Inflammatory macrophage treated with lipopolysaccharide for 1 hour (primary cell): ENCODE results near the gene ZYG11A.

Experiments used
- DNase-seq, 2 donors: peaks; one replicate each; pipeline ENCODE4 v3.0.0-alpha.2; 2020 to 2022

ZYG11A gene

GRCh38 chr1:52880206-52880605 is 37.6 kb downstream of the ZYG11A start:
- DNase-seq = no peak

GRCh38 chr1:52887483-52887882 is 44.9 kb downstream of the ZYG11A start:
- no peak for DNase-seq

- no peak for DNase-seq
Measured at GRCh38 chr1:52892424-52893215, 50.1 kb downstream of the ZYG11A start.

DNA sequence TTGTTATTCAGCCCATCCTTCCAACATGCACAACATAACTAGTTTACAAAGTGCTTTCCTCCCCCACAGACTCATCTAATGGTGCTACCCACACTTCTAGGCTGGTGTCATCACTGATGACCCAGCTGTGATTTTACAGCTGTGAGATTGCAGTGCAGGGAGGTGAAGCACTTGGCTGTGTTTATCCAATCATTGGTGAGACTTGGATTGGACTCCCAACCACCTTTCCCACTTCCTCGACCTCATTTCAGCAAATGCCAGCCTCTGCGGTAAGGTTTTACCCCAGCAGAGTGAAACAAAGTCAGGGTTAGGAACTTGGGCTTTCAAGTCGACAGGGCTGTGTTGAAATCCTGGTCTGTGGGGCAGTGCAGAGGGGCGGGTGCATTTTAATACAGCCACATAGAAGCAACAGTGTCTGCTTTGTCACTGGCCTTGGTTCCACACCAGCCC is 56.9 kb downstream of the ZYG11A start:
- peak in 1 of 2 donors; percentile 3 for DNase-seq

GRCh38 chr1:52900402-52900801 is 57.8 kb downstream of the ZYG11A start:
- no peak for DNase-seq

GRCh38 chr1:52901384-52901783 is 58.8 kb downstream of the ZYG11A start:
- no peak for DNase-seq

DNA sequence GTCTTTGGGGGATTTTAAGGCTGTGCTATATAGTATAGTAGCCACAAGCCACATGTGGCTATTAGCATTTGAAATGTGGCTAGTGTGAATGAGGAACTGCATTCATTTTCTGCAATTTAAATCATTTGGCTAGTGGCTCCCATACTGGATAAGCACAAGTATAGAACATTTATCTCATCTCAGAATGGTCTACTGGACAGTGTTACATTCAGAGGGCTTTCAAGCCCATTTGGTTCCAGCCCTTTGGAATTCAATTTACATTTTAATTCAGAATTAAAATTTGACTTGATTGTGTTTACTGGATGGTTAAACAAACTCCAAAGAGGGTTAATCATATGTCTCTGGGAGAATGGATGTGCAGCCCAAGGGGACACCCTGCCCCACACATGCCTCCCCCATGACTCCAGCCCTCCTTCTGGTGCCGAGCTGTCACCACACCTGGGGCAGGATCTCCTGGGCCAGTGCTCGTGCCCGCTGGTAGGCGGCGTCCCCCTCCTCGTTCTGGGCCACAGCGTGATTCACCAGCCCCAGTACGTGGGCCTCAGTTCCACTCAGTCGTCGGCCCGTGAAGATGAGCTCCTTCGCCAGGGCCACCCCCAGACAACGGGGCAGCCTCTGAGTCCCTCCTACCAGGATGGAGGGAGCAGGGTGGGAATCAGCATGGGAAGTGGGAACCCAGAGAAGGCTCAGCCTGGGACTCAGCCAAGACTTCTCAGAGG is 61.8 kb downstream of the ZYG11A start:
- no peak for DNase-seq

DNA sequence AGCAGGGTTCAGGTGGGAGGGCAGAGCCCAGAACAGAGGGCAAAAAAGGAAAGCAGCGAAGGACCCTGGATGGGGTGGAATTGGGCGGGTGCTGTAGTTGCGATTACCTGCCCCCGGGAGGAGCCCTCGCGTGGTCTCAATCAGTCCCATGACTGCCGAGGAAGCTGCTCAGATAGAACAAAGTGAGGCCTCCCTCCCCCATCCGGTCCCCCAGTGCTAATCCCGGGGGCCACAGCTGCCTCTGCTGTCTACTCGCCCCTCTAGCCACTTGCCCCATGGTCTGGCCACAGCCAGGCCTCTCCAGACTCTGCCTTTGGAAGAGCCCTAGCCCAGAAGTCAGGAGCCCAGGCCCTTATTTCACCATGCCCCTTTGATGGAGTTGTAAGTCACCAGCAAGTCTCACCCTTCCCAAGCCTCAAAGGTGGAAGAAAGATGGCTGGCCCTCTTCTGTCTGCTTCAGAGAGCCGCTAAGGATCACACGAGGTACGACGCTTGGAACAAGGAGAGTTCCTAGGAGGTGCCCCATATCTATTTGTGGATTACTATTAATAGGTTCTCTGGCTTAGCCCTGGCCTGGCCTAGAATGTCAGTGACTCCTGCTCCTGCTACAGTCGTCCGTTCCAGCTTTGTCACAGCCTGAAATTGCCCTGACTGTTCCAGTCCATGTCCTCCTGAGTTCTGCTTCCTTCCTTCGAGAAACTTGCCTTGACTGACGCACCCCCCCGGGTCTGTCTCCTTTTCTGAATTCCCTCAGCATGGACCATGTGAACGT is 62.6 kb downstream of the ZYG11A start:
- DNase-seq = no peak

GRCh38 chr1:52906135-52906603 is 63.6 kb downstream of the ZYG11A start:
- no peak for DNase-seq

GRCh38 chr1:52907068-52907811 is 64.7 kb downstream of the ZYG11A start:
- no peak for DNase-seq

GRCh38 chr1:52907812-52908153 is 65.2 kb downstream of the ZYG11A start:
- no peak for DNase-seq

DNA sequence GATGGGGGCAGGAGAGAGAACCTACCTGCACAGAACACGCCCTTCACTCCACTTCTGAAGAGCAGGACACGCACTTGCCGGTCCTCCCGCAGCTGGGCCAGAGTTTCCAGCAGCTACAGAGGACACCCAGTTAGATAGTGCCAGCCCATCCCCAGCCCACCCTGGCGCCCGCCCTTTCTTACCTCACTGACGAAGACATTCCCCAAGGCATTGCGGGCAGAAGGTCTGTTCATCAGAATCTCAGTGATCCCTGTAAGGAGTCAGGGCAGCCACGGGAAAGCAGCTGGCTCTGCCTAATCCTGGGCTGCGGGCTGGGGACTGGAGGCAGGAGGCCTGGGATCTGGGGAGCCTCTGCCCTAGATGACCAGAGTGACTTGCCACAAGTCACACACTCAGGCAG is 69.0 kb downstream of the ZYG11A start:
- no peak for DNase-seq

DNA sequence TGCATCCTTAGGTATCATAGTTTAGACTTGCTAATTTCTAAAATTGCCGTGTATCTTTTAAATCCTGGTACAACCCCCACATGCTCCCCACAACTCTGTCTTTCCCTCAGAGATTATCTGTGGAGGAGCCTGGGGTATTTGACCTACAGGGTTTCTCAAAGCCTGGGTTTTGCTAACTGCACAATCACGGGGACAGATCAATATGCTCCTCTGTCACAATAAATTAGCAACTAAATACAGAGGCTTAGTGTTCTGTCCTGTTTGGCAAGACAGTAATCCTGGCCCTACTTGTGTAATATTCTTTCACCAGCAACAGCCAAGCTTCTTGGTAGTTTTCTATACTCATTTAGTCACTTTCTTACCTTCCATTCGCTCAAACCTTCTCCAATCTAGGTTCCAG is 70.5 kb downstream of the ZYG11A start:
- DNase-seq = no peak

DNA sequence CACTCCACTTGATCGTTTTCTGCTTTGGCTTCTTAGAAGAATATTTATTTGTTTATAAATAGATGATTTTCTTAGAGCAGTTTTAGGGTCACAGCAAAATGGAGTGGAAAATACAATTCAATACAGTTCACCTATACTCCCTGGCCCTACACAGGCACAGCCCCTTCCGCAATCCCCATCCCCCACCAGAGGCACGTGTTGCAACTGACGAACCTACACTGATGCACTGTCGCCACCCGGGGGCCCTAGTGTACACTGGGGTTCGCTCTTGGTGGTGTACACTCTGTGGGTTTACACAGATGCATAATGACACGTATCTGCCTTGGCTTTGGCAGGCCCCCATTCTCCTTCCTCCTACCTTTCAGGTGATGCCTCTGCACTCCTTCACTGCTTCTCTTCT is 71.0 kb downstream of the ZYG11A start:
- no peak for DNase-seq

- DNase-seq = no peak
Measured at GRCh38 chr1:52914463-52914862, 71.9 kb downstream of the ZYG11A start.

DNA sequence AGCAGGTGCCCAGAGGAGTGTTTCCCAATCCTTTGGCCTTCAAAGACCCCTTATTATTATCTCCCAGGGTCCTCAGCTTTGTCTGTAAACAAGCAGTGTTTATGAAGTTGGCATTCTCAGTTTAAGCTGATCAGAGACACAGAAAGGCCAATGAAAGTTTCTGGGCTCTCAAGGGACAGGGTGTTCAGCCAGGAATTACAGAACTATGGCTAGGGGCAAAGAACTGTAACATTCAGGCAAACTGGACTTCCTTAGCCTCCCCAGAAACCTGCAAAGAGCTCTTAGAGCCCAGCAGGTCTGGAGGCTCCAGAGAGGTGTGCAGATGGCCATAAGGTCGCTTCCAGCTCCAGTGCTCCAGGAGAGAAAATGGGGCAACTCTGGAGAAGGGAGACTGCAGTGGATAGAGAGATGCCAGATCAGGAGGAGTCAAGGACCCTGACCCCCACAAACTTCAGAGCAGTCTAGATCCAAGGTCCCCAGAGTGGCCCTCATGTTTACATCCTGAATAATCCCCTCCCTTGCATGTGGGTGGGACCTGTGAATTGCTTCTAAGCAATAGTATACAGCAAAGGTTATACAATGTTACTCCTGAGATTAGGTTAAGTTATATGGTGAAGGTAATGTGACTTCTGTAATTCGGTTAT is 72.8 kb downstream of the ZYG11A start:
- no peak for DNase-seq

DNA sequence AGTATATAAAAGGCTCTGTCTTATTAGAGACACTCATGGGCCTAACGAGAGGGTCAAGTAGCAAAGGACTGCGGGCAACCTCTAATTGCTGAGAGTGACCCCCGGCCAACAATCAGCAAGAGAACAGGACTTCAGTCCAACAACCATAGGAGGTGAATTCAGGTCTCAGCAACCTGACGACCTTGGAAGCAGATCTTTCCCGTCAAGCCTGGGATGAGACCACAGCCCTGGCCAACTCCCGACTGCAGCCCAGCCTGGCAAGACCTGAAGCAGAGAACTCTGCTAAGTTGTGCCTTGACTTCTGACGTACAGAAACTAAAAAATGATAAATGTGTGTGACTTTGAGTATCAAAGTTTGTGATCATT is 73.3 kb downstream of the ZYG11A start:
- DNase-seq = no peak

- no peak for DNase-seq
Measured at GRCh38 chr1:52916241-52916975, 73.8 kb downstream of the ZYG11A start.

DNA sequence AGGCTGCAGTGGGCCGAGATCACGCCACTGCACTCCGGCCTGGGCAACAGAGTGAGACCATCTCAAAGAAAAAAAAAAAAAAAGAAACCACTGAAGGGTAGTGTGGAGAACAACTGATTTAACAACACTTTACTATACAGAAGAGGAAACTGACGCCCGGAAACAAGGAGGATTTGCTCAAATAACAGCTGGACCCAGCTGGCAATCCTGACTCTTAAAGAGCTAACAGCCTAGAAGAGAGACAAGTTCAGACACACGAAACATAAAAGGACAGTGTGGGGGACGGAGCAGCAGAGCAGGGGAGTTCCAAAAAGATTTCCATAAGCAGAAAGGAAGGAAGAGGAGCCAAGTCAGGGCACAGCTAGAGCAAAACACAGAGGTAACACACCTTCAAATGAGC is 74.6 kb downstream of the ZYG11A start:
- no peak for DNase-seq

- no peak for DNase-seq
Measured at GRCh38 chr1:52917581-52917980, 75.0 kb downstream of the ZYG11A start.

GRCh38 chr1:52918201-52918600 is 75.6 kb downstream of the ZYG11A start:
- DNase-seq = no peak
